IMR-90 (cell line): ENCODE data around the gene ZNF639. TPM values are rescaled to one million over a fixed set of nuclear protein-coding genes. Genes with fewer than 3 reads are reported as not detected.

Source experiments
- ATAC-seq: fragments of 200-7000 bp; cut with Tn5 transposase; 2 replicates; pipeline ENCODE4 v1.9.1; 2020; ENCODE audit warnings: low read depth, mild to moderate bottlenecking, moderate library complexity
- BruUV-seq: library from RNA; stranded (reverse); fragments of 400-500 nt; replicated peaks from 2 replicates; lab custom pipeline; 2021; lab: Mats Ljungman, UMichigan
- CTCF ChIA-PET: fragments of 300-600 bp; formaldehyde crosslinking; extraction: SDS; loops from one replicate; lab custom pipeline; 2021; ENCODE audit warnings: antibody characterized with exemption; lab: Yijun Ruan, JAX
- POLR2A ChIA-PET: fragments of 300-600 bp; sonication (Branson Sonifier 250); formaldehyde crosslinking; loops from one replicate; lab custom pipeline; 2022; ENCODE audit warnings: antibody characterized with exemption; ENCODE audit not compliant: unreplicated experiment; lab: Charles Lee
- DNase-seq: peaks from one replicate; pipeline ENCODE4 v3.0.0; 2013
- H2AFZ ChIP-seq: replicated peaks from 2 replicates; pipeline ENCODE3; 2013; ENCODE audit warnings: low read length, mild to moderate bottlenecking; ENCODE audit not compliant: poor library complexity
- H2AK5ac ChIP-seq: 2 replicates; pipeline ENCODE4 v1.6.1; 2013; ENCODE audit warnings: low read depth, low read length, inconsistent platforms
- H2AK9ac ChIP-seq: replicated peaks from 2 replicates; pipeline ENCODE3; 2013; ENCODE audit warnings: mild to moderate bottlenecking, low read depth, low read length, moderate library complexity; ENCODE audit not compliant: poor library complexity
- H2BK120ac ChIP-seq: 2 replicates; pipeline ENCODE4 v1.6.1; 2013; ENCODE audit warnings: low read depth, low read length, inconsistent platforms
- H2BK15ac ChIP-seq: 3 replicates; pipeline ENCODE4 v1.6.1; 2013; ENCODE audit warnings: low read depth, low read length, inconsistent platforms
- H2BK20ac ChIP-seq: 2 replicates; pipeline ENCODE4 v1.6.1; 2013; ENCODE audit warnings: low read depth, mild to moderate bottlenecking, inconsistent platforms, low read length, moderate library complexity
- H2BK5ac ChIP-seq: 2 replicates; pipeline ENCODE4 v1.6.1; 2013; ENCODE audit warnings: mild to moderate bottlenecking, low read depth, low read length, inconsistent platforms; ENCODE audit not compliant: poor library complexity, severe bottlenecking
- H3K14ac ChIP-seq: replicated peaks from 2 replicates; pipeline ENCODE4 v1.6.1; 2013; ENCODE audit warnings: low read depth, low read length, inconsistent platforms
- H3K18ac ChIP-seq: 2 replicates; pipeline ENCODE4 v1.6.1; 2013; ENCODE audit warnings: low read depth, low read length, control low read depth
- H3K23ac ChIP-seq: 2 replicates; pipeline ENCODE4 v1.6.1; 2013; ENCODE audit warnings: low read depth, low read length, inconsistent platforms
- H3K27ac ChIP-seq: 2 replicates; pipeline ENCODE4 v1.5.1; 2013; ENCODE audit warnings: mild to moderate bottlenecking, control low read depth, low read length; ENCODE audit not compliant: insufficient read depth
- H3K27me3 ChIP-seq: 2 replicates; pipeline ENCODE4 v1.6.1; 2013; ENCODE audit warnings: low read length; ENCODE audit not compliant: control insufficient read depth, insufficient read depth
- H3K36me3 ChIP-seq: 2 replicates; pipeline ENCODE4 v1.6.1; 2013; ENCODE audit warnings: low read length, mixed read lengths; ENCODE audit not compliant: control insufficient read depth, insufficient read depth
- H3K4ac ChIP-seq: 2 replicates; pipeline ENCODE4 v1.6.1; 2013; ENCODE audit warnings: low read depth, low read length, inconsistent platforms
- H3K4me1 ChIP-seq: 2 replicates; pipeline ENCODE4 v1.6.1; 2013; ENCODE audit warnings: low read length, mixed read lengths; ENCODE audit not compliant: control insufficient read depth, insufficient read depth
- H3K4me2 ChIP-seq: 2 replicates; pipeline ENCODE4 v1.6.1; 2013; ENCODE audit warnings: low read depth, mild to moderate bottlenecking, control low read depth, low read length, moderate library complexity
- H3K4me3 ChIP-seq: 2 replicates; pipeline ENCODE4 v1.5.1; 2013; ENCODE audit warnings: low read depth, mild to moderate bottlenecking, control low read depth, low read length, moderate library complexity; ENCODE audit not compliant: insufficient read depth
- H3K56ac ChIP-seq: 2 replicates; pipeline ENCODE4 v1.6.1; 2013; ENCODE audit warnings: low read length, inconsistent platforms; ENCODE audit not compliant: insufficient read depth; ENCODE audit errors: extremely low read depth
- H3K79me1 ChIP-seq, 2 experiments: 2 replicates each; pipeline ENCODE4 v1.6.1; 2013; ENCODE audit warnings: low read length in 2 of 2, inconsistent platforms in 1 of 2, low read depth in 1 of 2
- H3K9ac ChIP-seq: 2 replicates; pipeline ENCODE4 v1.6.1; 2013; ENCODE audit warnings: low read depth, low read length, control low read depth
- H3K9me1 ChIP-seq: 2 replicates; pipeline ENCODE4 v1.6.1; 2013; ENCODE audit warnings: low read length, inconsistent platforms; ENCODE audit not compliant: insufficient read depth
- H3K9me3 ChIP-seq: 2 replicates; pipeline ENCODE4 v1.6.1; 2013; ENCODE audit warnings: low read length; ENCODE audit not compliant: control insufficient read depth, insufficient read depth
- H4K20me1 ChIP-seq: 2 replicates; pipeline ENCODE4 v1.6.1; 2013; ENCODE audit warnings: low read length, inconsistent platforms; ENCODE audit not compliant: insufficient read depth
- H4K5ac ChIP-seq: 2 replicates; pipeline ENCODE4 v1.6.1; 2013; ENCODE audit warnings: mild to moderate bottlenecking, low read depth, low read length, control low read depth
- H4K8ac ChIP-seq, 2 experiments: 2 replicates each; pipeline ENCODE4 v1.6.1; 2013; ENCODE audit warnings: low read depth in 2 of 2, low read length in 2 of 2, control low read depth in 1 of 2, inconsistent platforms in 1 of 2
- H4K91ac ChIP-seq: 2 replicates; pipeline ENCODE4 v1.6.1; 2013; ENCODE audit warnings: low read depth, low read length, inconsistent platforms; ENCODE audit not compliant: insufficient read depth
- RFX5 ChIP-seq: IDR thresholded peaks from 2 replicates; pipeline ENCODE4 v1.8.0; 2012; ENCODE audit warnings: low read depth, mild to moderate bottlenecking, low read length, moderate library complexity
- WGBS, 2 experiments: methylation state at CpG; one replicate each; pipeline versions ENCODE4 v1.1.5 to v1.1.7; 2013; ENCODE audit warnings: missing lambda C conversion rate in 2 of 2; ENCODE audit not compliant: insufficient read length in 1 of 2; ENCODE audit errors: extremely low coverage in 2 of 2; 5-methylcytosine and 5-hydroxymethylcytosine counted together
- dilution Hi-C: fragments of 300-500 bp; cut with HindIII; formaldehyde crosslinking; loops from one replicate; pipeline ENCODE4 v1.14.3; 2018; ENCODE audit warnings: low sequenced_read_pairs; ENCODE audit not compliant: unreplicated experiment
- in situ Hi-C: fragments of 300-500 bp; cut with MboI; formaldehyde crosslinking; loops from 3 replicates; pipeline ENCODE4 v1.14.3; 2019; ENCODE audit warnings: low sequenced_read_pairs, inconsistent platforms, mixed read lengths
- intact Hi-C: fragments of 100-400 bp; cut with micrococcal nuclease; formaldehyde crosslinking; loops from 2 replicates; pipeline ENCODE4 v1.10.0; 2022
- polyA plus RNA-seq, 3 experiments: library from polyadenylated mRNA; depleted of rRNA; stranded (reverse); fragments of >200 nt; gene quantifications; 2 replicates each; pipeline ENCODE4 v1.2.3, GENCODE V29; 2012; ENCODE audit warnings: low replicate concordance in 1 of 3
- total RNA-seq: library from RNA; depleted of rRNA; stranded (reverse); fragments of >200 nt; gene quantifications from 2 replicates; pipeline ENCODE4 v1.2.3, GENCODE V29; 2012

Gene ZNF639
- total and polyA plus RNA-seq, 2 of the 4 experiments (the other 2 are of a cell fraction) = 15.9 to 50.5 TPM

GRCh38 chr3:179278151-179278550 is 44.7 kb upstream of the ZNF639 start:
- no peak for TF ChIP-seq RFX5
- ChIA-PET POLR2A (no interaction called here), CTCF (no interaction called here)
- H2AK5ac ChIP-seq = no peak overlapping the region
- no CpG with 5 or more reads among the region's 1 CpG for WGBS, 2 experiments
- H3K23ac ChIP-seq = no peak overlapping the region
- H2AFZ ChIP-seq = no peak overlapping the region
- H3K9ac ChIP-seq = no peak overlapping the region
- no peaks in the 10 kb centered on the region for H3K79me1 ChIP-seq
- H4K91ac ChIP-seq = no peak overlapping the region
- no peak overlapping the region for H3K14ac ChIP-seq
- ATAC-seq (no peak), DNase-seq (no peak)
- H3K18ac ChIP-seq = no peak overlapping the region
- H4K8ac ChIP-seq = no peak overlapping the region
- H3K4me3 ChIP-seq = no peak overlapping the region
- no peak overlapping the region for H2BK20ac ChIP-seq
- H3K9me3 ChIP-seq = no peaks in the 10 kb centered on the region
- H2BK15ac ChIP-seq = no peak overlapping the region
- H2BK120ac ChIP-seq = no peak overlapping the region
- no peaks in the 10 kb centered on the region for H4K20me1 ChIP-seq
- intact Hi-C loops = loop anchor here (10.0 kb wide), 1 partner anchor 853 kb away; no protein-coding TSS in a partner anchor
- H2BK5ac ChIP-seq = no peak overlapping the region
- H3K9me1 ChIP-seq = no peaks in the 10 kb centered on the region
- H3K36me3 ChIP-seq = no peaks in the 10 kb centered on the region
- BruUV-seq = no TSS peak
- H3K4ac ChIP-seq = no peak overlapping the region
- H3K56ac ChIP-seq = no peak overlapping the region
- no peak overlapping the region for H3K4me2 ChIP-seq
- dilution Hi-C loops = loop anchor here (25.0 kb wide), 1 partner anchor 166 kb away; no protein-coding TSS in a partner anchor
- no peak overlapping the region for H4K5ac ChIP-seq
- in situ Hi-C loops = no loop called here
- peaks cover 4% of the 10 kb centered on the region; the same call in 1 of the 2 replicates for H3K27me3 ChIP-seq
- no peak overlapping the region for H2AK9ac ChIP-seq
- H3K4me1 ChIP-seq = no peaks in the 10 kb centered on the region
- H3K27ac ChIP-seq = no peak overlapping the region
